GDM1 (cell line): ENCODE data around the gene OVOL1.
"Not testable (repeated sequence)": the region's sequence is repeated elsewhere in the genome, so short reads cannot be mapped to it uniquely, and the experiment has no call there.

Experiments
- DNase-seq: peaks from one replicate; lab custom pipeline; 2025; lab: John Stamatoyannopoulos, UW

The OVOL1 gene

DNA sequence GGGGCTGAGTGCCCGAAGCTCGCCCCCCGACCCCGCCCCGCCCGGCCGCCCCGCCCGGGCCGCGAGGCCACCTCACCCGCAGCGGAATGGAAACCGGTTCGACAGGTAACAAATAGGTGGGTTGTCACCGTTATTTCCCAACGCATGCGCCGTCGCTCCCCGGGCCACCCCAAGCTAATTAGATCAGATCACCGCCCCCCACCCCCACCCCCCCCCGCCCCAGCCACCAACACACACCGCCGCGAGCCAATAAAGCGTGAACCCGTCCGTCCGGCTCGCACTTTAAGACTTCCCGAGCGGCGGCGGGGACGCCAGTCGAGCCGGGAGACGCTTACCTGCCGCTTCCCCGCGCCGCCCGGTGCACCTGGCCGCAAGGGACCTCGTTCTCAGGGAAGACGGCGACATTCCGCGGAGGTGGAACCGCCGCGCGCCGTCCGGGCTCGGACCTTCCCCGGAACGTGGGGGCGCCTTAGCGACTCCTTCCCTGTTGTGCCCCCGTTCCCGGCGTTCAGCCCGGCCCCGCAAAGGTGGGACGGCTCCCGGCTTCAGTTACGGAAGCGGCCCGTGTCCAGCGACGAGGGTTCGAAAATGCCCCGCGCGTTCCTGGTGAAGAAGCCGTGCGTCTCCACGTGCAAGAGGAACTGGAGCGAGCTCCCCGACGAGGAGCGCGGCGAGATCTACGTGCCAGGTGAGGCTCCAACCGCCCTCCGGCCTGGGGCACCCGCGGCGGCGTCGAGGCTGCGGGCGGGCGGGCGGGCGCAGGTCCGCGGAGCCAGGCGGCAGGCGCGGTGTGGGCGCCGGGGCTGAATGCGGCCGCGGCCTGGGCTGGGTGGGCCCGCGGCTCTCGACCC is at the start of gene OVOL1:
OVOL1 (plus strand) TSS at position 278 of the 851 bp plus-strand sequence; CDS start at position 589, 311 bp downstream.
- DNase-seq = no peak

DNA sequence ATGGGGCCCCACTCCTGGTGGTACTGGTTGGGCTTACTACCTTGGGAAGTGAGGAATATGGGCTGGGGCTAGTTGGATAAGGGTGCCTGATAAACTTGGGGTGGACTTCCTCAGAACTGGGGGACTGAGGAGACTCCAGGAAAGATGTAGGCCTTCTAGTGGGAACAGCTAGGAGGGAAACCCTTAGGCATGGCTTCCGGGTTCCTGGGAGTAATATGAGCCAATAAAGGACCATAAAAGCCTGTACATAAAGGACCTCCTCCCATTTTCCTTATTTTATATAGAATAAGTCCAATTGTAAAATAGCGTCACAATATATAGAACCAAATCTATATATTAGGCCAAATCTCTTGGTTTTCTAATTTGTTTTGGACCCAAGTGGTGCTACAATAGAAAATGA is 47.8 kb upstream of the OVOL1 start:
- DNase-seq = no peak

DNA sequence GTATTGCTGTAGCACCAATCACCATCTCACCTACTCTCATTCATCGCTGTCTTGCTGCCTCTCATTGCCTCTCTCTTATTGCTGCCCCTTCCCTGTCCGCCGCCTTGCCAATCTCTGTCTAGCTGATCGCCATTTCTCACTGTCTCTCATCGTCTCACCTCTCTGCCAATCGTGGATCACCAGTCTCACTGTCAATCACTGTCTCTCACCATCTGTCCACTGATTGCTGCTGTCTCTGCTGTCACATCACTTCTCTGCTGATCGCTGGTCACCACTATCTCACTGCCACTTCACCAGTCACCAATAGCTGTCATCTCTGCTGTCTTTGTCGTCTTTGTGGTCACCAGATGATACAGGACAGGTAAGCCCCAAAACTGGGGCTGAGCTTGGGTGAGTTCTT is 45.7 kb upstream of the OVOL1 start:
- DNase-seq = no peak

DNA sequence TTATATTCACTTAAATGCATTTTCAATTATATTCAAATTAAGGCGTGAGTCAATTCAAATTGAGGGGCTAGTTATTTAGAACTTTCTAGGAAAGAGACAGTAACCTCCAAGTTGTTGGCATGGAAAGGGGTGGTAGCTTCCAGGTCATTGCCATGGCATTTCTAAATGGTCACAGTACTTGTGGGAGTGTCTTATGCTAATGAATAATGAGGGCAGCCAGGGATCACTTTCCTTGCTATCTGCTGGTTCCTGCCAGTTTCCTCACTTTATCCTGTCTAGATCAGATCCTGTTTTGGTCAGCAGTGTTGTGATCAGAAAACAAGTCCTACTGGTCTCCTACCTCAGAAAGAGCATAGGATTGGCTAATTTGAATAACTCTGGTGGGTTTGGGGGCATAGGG is 44.5 kb upstream of the OVOL1 start:
- DNase-seq = no peak

DNA sequence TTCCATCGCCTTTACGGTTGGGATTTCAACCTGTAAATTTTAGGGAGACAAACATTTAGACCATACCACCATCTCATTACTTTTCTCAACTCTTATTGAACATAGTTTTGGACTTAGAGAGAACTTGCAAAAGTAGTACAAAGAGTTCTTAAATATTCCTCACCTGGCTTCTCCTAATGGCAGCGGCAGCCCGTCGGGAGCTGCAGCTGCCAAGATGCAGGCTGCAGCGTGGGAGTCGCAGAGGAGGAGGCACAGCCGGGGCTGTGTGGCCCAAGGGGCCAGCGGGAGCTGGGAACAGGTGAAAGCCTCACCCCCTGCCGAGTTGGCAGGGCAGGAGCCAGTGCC is 43.2 kb upstream of the OVOL1 start:
- DNase-seq = no peak

DNA sequence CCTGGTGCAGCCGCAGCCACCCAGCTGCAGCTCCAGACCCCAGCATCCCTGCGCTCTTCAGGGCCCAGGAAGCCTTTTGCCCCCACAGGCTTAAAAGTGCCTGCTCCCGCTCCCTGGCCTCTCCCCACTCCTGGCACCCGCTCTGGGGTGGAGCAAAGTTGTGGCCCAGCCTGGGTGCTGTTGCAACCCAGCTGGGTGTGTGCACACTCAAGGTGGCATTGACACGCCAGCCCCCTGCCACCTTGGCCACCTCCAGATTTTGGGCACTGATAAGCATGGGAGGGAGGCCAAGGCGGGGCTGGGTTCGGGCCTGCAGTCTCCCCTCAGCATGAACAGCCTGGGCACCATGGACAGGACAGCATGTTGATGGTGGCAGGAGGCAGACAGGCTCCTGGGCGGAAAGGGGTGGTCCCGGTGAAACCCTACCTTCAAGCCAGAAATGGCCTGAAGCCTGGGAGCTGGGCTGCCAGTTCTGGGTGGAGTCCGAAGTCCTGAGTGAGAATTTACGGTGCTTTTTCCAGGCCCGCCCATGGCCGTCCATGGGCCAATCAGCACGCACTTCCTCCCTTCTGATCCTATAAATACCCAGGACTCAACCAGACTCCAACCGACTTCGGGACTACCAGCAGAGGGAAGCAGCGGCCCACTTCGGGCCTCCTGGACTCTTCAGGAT is 42.7 kb upstream of the OVOL1 start:
- DNase-seq = no peak

DNA sequence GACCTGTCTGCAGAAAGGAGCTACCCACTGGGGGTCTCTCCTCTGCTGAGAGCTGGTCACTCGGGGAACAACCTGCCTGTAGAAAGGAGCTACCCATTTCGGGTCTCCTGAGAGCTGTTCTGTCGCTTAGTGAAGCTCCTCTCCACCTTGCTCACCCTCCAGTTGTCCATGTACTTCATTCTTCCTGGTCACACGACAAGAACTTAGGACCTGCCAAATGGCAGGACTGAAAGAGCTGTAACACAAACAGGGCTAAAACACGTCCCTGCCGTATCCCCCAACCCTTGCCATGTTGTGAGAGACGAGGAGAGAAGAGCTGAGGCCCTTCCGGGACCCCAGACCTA is 42.2 kb upstream of the OVOL1 start:
- no peak for DNase-seq

DNA sequence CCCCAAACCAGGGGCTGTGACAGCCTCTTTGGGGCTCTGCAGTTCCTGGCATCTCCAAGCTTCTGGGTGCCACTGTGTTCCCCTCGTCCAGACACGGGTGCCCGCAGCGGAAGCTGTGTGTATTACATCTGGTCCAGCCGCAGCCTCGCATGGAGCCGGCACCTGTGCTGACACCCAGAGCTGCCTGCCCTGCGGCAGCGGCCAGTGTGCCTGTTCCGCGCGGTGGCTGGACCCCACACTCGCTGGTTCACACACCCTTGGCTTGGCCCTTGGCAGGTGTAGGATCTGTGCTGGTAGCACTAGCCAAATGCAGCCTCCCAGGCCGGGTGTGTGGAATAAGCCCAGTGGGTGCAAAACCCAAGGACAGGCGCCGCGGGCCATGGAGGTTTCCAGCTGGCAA is 41.8 kb upstream of the OVOL1 start:
- no peak for DNase-seq

DNA sequence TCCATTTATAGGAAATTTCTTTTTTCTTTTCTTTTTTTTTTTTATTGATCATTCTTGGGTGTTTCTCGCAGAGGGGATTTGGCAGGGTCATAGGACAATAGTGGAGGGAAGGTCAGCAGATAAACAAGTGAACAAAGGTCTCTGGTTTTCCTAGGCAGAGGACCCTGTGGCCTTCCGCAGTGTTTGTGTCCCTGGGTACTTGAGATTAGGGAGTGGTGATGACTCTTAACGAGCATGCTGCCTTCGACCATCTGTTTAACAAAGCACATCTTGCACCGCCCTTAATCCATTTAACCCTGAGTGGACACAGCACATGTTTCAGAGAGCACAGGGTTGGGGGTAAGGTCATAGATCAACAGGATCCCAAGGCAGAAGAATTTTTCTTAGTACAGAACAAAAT is 24.7 kb upstream of the OVOL1 start:
- not testable (repeated sequence) for DNase-seq

DNA sequence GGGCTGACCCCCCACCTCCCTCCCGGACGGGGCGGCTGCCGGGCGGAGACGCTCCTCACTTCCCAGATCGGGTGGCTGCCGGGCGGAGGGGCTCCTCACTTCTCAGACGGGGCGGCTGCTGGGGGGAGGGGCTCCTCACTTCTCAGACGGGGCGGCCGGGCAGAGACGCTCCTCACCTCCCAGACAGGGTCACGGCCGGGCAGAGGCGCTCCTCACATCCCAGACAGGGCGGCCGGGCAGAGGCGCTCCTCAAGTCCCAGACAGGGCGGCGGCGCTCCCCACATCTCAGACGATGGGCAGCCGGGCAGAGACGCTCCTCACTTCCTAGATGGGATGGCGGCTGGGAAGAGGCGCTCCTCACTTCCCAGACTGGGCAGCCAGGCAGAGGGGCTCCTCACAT is 24.0 kb upstream of the OVOL1 start:
- not testable (repeated sequence) for DNase-seq

DNA sequence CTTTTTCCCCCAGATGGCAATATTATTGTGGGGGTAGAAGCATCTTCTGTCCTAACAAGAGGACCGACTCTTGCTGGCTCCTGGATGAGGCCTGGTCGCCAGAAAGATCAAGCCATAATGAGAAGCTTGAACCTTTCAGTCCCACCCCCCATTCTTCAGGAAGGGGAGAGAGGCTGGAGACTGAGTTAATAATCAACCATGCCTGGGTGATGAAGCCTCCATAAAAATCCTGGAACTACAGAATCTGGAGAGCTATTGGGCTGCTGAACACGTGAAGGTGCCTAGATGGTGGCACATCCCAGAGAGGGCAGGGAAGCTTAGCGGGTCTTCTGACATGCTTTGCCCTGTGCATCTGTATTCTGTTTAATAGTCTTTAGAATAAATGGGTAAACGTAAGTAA is 22.4 kb upstream of the OVOL1 start:
- no peak for DNase-seq

DNA sequence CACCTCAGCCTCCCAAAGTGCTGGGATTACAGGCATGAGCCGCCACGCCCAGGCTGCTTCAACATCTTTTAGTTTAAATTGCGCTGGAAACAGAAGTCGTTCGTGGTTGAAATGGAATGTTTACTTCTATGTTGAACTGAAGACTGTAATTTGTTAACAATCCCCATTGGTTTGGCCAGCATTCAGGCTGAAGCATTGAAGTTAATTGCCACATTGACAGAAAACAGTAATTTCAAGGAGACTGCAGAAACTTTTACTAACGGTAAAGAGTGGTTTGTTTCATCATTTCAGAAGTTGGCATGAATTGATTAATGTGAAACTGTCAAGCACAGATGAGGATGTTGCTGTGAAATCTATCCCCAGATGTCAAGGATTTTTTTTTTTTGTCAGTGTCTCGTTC is 20.3 kb upstream of the OVOL1 start:
- no peak for DNase-seq

DNA sequence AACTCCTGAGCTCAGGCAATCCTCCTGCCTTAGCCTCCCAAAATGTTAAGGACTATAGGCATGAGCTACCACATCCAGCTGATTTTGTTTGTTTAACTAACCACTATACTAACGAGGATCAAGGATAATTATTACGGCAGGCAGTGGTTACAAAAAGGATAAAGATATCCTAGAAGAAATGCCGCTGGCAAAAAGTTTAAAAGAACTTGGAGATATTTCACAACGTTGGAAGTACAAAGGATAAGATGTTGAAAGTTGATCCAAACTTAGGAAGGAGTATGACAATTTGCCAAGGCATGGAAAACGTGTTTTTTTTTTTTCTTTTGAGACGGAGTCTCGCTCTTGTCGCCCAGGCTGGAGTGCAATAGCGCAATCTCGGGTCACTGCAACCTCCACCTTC is 19.5 kb upstream of the OVOL1 start:
- no peak for DNase-seq

DNA sequence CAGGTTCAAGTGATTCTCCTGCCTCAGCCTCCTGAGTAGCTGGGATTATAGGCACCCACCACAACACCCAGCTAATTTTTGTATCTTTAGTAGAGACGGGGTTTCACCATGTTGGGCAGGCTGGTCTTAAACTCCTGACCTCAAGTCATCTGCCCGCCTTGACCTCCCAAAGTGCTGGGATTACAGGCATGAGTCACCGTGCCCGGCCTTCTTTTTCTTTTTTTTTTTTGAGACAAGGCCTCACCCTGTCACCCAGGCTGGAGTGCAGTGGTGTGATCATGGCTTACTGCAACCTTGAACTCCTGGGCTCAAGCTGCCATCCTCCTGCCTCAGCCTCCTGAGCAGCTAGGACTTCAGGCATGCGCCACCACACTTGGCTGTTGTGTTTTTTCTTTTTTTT is 19.1 kb upstream of the OVOL1 start:
- DNase-seq = not testable (repeated sequence)

DNA sequence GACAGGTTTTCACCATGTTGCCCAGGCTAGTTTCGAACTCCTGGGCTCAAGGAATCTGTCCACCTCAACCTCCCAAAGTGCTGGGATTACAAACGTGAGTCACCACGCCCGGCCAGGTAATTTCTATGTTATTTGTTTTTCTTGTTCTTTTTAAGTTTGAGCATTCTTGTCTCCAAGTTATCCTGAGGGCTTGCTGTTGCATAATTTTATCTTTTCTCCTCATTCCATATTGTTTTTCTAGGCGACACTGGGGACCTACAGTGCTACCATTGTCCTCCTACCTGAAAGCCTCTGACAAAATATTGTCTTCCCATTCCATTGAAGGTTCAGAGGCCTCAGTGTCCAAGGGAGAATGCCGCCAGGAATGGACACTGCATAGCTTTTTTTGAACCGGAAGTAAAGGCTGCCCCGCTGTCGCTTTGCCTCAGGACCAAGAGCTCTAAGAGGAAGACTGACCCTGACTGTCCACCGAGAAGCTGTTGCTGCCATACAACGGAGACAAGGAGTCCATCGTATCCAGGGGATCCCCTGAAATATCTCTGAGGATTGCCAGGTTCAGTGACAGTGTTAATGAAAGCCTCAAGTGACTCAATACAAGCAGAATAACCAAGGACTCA is 15.8 kb upstream of the OVOL1 start:
- DNase-seq = no peak

DNA sequence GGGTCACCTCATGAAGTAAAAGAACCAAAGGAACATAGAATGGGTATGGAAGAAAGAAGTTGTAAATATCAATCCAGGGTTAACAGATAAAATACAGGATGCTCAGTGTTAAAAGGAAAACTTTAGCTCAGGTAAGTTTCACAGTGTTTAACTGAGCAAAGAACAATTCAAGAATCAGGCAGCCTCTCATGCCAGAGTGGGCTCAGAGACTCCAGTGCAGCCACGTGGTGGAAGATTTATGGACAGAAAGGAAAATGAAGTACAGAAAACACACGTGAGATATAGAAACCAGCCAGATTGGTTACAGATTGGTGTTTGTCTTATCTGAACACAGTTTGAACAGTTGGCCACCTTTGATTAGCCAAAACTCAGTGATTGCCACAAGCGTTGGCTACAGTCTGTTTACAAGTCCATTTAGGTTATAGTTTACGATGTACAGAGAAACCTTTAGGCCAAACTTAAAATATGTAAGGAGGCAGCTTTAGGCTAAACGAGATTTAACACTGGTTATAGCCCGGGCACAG is 15.2 kb upstream of the OVOL1 start:
- no peak for DNase-seq

DNA sequence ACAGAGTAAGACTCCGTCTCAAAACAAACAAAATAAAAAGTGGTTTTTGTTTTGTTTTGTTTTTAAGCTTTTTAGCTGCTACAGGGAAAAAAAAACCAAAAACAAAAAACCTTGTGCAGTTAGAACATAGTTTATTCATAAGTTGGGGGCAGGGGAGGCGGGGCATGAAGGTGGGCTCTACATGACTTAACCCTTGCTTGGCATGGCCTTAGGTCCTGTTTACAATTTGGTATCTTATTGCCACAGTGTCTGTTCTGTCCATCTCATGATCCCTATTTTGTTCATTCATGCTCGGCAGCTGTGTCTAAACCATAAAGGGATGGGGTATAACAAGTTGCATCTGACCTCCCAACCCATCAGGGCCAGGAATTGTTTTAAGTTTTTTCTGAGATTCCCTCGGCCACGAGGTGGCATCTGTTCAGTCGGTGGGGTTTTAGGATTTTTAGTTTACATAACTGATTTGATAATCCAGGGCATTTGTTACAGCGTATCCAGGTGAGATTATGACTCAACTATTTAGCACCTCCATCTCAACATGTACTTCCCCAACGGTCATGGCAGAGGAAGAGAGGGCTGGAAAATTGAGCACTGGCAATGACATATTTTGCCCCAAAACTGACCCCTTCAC is 13.0 kb upstream of the OVOL1 start:
- no peak for DNase-seq

DNA sequence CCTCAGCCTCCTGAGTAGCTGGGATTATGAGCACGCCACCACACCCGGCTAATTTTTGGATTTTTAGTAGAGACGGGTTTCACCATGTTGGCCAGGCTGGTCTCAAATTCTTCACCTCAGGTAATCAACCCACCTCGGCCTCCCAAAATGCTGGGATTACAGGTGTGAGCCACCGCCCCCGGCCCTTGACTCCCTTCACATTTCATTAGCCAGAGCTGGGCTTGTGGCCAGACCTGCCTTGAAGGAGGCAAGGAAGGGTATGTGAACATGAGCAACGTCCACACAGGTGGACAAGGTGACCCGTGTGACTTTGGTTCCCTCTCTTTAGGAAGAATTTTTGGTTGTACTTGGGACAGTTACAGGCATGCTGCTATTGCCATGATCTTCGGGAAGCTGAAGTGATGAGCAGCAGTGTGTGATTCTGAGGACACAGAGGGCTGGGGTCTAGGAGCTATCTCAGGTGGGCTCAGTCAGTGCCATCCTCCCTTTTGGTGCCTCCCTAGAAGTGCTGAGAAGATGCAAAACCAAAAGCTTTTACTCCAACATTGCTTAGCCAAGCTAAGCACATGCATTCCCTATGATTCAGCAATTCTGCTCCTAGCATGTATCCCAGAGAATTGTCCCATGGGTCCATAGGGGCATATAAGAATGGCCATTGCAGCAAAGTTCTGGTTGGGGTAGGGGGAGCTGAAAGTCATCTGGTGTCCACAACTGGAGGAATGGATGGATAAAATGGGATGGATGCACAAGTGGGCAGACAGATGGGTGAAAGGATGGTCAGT is 12.1 kb upstream of the OVOL1 start:
- DNase-seq = no peak

DNA sequence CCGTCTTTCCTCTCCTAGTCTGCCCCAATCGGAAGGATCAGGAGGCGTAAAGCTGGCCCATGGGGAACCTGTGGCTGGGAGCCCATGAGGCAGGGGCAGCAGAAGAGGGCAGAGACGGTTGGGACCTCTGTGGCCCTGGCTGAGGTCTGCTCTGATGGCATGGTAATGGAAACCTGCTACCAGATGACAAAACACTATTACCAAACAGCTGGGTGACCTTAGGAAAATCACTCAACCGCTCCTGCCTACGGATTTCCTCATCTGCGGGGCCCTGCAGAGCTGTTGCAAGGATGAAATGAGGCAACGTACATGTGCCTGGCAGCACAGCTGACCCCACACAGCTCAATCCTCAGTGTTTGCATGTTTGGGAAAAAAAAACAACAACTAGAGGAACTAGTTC is 10.7 kb upstream of the OVOL1 start:
- no peak for DNase-seq

DNA sequence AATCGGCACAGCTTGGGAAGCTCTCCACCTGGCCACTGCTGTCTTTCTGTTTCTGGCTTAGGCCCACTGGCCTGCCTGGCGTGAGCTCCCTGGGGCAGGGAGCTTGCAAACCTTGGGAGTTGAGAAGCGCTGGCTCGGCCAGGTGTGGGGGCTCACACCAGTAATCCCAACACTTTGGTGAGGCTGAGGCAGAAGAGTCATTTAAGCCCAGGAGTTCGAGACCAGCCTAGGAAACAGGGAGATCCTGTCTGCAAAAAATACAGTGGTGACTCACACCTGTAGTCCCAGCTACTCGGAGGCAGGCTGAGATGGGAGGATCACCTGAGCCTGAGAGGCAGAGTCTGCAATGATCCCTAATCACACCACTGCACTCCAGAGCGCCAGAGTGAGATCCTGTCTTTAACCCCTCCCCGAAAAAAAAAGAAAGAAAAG is 10.1 kb upstream of the OVOL1 start:
- no peak for DNase-seq

DNA sequence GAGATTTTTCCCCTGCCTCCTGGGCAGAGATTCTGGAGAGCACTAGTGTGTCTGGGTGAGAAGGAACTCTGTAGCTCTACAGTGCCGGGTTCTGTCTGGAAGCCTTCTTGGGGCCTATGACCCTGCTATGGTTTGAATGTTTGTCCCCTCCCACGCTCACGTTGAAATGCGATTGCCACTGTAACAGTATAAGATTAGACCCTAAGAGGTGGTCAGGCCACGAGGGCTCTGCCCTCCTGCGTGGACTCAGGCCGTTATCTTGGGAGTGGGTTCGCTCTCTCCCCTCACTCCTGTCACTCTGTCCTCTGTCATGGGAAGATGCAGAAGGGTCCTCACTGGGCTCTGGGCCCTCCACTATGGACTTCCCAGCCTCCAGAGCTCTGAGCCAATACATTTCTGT is 9.6 kb upstream of the OVOL1 start:
- DNase-seq = no peak

DNA sequence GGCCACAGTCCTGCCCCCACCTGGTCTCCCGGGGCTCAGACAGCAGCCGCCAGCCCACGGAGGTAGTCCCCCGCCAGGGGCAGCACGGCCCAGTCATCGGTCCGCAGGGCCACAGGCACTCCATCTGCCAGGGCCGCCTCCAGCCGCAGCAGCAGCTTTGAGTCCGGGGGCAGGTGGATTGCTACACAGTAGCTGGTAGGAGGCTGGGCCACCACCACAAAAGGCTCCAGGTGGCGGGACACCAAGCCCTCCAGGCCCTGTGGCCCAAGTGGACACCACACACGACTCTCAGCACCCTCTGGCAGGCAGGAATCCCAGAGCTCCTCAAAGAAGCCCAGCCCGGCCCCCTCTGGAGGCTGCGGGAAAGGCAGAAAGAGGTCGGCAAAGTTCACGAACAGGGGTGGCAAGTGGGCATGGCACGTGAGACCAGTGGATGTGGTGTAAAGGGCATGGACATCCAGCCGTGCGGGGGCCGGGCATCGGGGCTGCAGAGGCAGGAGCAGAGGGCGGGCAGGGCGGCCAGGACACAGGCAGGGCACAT is 9.0 kb upstream of the OVOL1 start:
- DNase-seq = no peak
